RWPE1 (cell line): ENCODE data around the gene ZNF18.
A peak's percentile ranks its signal among the peaks of the same experiment; 100 is the strongest.

Experiments
- CTCF ChIA-PET: fragments of 350-600 bp; sonication (Branson Sonifier 250); formaldehyde crosslinking; extraction: SDS; loops from one replicate; lab custom pipeline; 2021; lab: Yijun Ruan, JAX
- POLR2A ChIA-PET: fragments of 400-600 bp; formaldehyde crosslinking; extraction: SDS; loops from one replicate; lab custom pipeline; 2020; ENCODE audit warnings: antibody characterized with exemption; ENCODE audit not compliant: low non-redundant PET; lab: Yijun Ruan, JAX
- DNase-seq: peaks from one replicate; pipeline ENCODE4 v3.0.0; 2012; ENCODE audit warnings: low spot score
- H3K27ac ChIP-seq: fragments of 450-650 bp; 2 replicates; pipeline ENCODE4 v1.5.1; 2017
- CTCF ChIP-seq: fragments of 450-650 bp; conservative IDR thresholded peaks from 2 replicates; pipeline ENCODE4 v1.5.1; 2017; ENCODE audit warnings: low read depth, mild to moderate bottlenecking

Gene ZNF18

GRCh38 chr17:12021623-12022140, 24.4 kb upstream of the ZNF18 start:
- no peak for TF ChIP-seq CTCF
- DNase-seq: peak; percentile 23
- POLR2A ChIA-PET: interaction anchor here (0.6 to 2.6 kb wide), 3 partner anchors 9 to 40 kb away, joined by 3 to 15 read pairs (median 6); partner anchors contain the start of gene ZNF18
- CTCF ChIA-PET: interaction anchor here (0.7 kb wide), 1 partner anchor 487 kb away, joined by 3 read pairs; no protein-coding TSS in a partner anchor
- peak overlapping the region; percentile 80 for H3K27ac ChIP-seq

- peak within 1 kb of the TSS; percentile 80 for H3K27ac ChIP-seq
- CTCF ChIA-PET: interaction anchor here (0.7 kb wide), 1 partner anchor 1374 kb away, joined by 3 read pairs; no protein-coding TSS in a partner anchor
- peak; percentile 93 for DNase-seq
- POLR2A ChIA-PET: interaction anchor here (0.6 to 2.6 kb wide), 4 partner anchors 10 to 84 kb away, joined by 3 to 15 read pairs (median 4); partner anchors contain the start of gene ZNF18
- no peak for TF ChIP-seq CTCF
These were observed 23.7 kb upstream of the ZNF18 start, which contains the start of gene MAP2K4 for GRCh38 chr17:12020642-12021622. Gene MAP2K4 (plus strand): TSS chr17:12020877. CDS start chr17:12020887, 10 bp downstream.

- TF ChIP-seq CTCF: no peak
- ChIA-PET POLR2A (interaction anchor here (1.4 kb wide), 1 partner anchor 10 kb away, joined by 3 read pairs; the partner anchor contains the start of gene ZNF18), CTCF (no interaction called here)
- H3K27ac ChIP-seq: no peak overlapping the region
- DNase-seq: no peak
These were observed 10.2 kb upstream of the ZNF18 start for GRCh38 chr17:12007466-12007865.

GRCh38 chr17:11999696-12000095, 2.4 kb upstream of the ZNF18 start:
- POLR2A ChIA-PET: no interaction called here
- no peak overlapping the region for H3K27ac ChIP-seq
- CTCF ChIA-PET: interaction anchor here (0.6 kb wide), 1 partner anchor 386 kb away, joined by 5 read pairs; no protein-coding TSS in a partner anchor
- DNase-seq: no peak
- no peak for TF ChIP-seq CTCF

- no peak for DNase-seq
- H3K27ac ChIP-seq: peak overlapping the region; percentile 94
- TF ChIP-seq CTCF: no peak
- CTCF ChIA-PET: no interaction called here
- POLR2A ChIA-PET: interaction anchor here (1.0 to 2.1 kb wide), 4 partner anchors 10 to 27 kb away, joined by 3 to 15 read pairs (median 10); partner anchors contain the start of gene MAP2K4
These were observed 628 bp upstream of the ZNF18 start for GRCh38 chr17:11997972-11998233.

GRCh38 chr17:11996722-11997146, 541 bp downstream of the ZNF18 start:
- CTCF ChIA-PET: no interaction called here
- POLR2A ChIA-PET: interaction anchor here (0.7 to 2.1 kb wide), 6 partner anchors 12 to 187 kb away, joined by 3 to 15 read pairs (median 4); partner anchors contain the start of gene MAP2K4
- H3K27ac ChIP-seq: peak overlapping the region; percentile 94
- peak; percentile 31 for DNase-seq
- no peak for TF ChIP-seq CTCF
